Memory B cell (primary cell): ENCODE data around the gene NKAIN1.
"Not testable (repeated sequence)": the region's sequence is repeated elsewhere in the genome, so short reads cannot be mapped to it uniquely, and the experiment has no call there.

ENCODE experiments used
- ATAC-seq: fragments of 150-1000 bp; cut with Tn5 transposase; 2 replicates; pipeline ENCODE4 v1.10.0; 2021; ENCODE audit warnings: low read depth, mild to moderate bottlenecking, moderate library complexity
- DNase-seq, 2 donors: peaks; one replicate each; pipeline ENCODE4 v3.0.0; 2022; ENCODE audit warnings: low spot score in 2 of 2
- H3K27ac Mint-ChIP-seq: one replicate; pipeline ENCODE4 v1.8.0; 2022; ENCODE audit warnings: mild to moderate bottlenecking, moderate library complexity, mixed read lengths
- H3K27me3 Mint-ChIP-seq: one replicate; pipeline ENCODE4 v1.8.0; 2022; ENCODE audit warnings: mixed read lengths
- H3K36me3 Mint-ChIP-seq: one replicate; pipeline ENCODE4 v1.8.0; 2022; ENCODE audit warnings: mild to moderate bottlenecking, mixed read lengths
- H3K4me1 Mint-ChIP-seq: one replicate; pipeline ENCODE4 v1.8.0; 2022; ENCODE audit warnings: mixed read lengths
- H3K4me3 Mint-ChIP-seq: one replicate; pipeline ENCODE4 v1.8.0; 2022; ENCODE audit warnings: mild to moderate bottlenecking, moderate library complexity, mixed read lengths
- H3K9me3 Mint-ChIP-seq: one replicate; pipeline ENCODE4 v1.8.0; 2022; ENCODE audit warnings: mixed read lengths

The NKAIN1 gene

GRCh38 chr1:31144442-31144841 lies 95.2 kb downstream of the NKAIN1 start:
- H3K4me3 Mint-ChIP-seq, result no peak overlapping the region
- no peak for ATAC-seq
- H3K9me3 Mint-ChIP-seq, result no peaks in the 10 kb centered on the region
- H3K27me3 Mint-ChIP-seq, result peaks cover 2% of the 10 kb centered on the region
- no peak overlapping the region for H3K27ac Mint-ChIP-seq
- no peaks in the 10 kb centered on the region for H3K4me1 Mint-ChIP-seq
- no peaks in the 10 kb centered on the region for H3K36me3 Mint-ChIP-seq
- DNase-seq, result no peak

GRCh38 chr1:31143455-31143854 lies 96.2 kb downstream of the NKAIN1 start:
- Mint-ChIP-seq H3K4me1 (no peaks in the 10 kb centered on the region), H3K9me3 (no peaks in the 10 kb centered on the region), H3K27ac (no peak overlapping the region), H3K27me3 (peaks cover 2% of the 10 kb centered on the region), H3K4me3 (no peak overlapping the region), H3K36me3 (no peaks in the 10 kb centered on the region)
- ATAC-seq (no peak), DNase-seq (no peak)

- H3K27me3 Mint-ChIP-seq, result peaks cover 2% of the 10 kb centered on the region
- no peaks in the 10 kb centered on the region for H3K4me1 Mint-ChIP-seq
- no peak overlapping the region for H3K4me3 Mint-ChIP-seq
- no peak overlapping the region for H3K27ac Mint-ChIP-seq
- DNase-seq (no peak), ATAC-seq (no peak)
- no peaks in the 10 kb centered on the region for H3K9me3 Mint-ChIP-seq
- H3K36me3 Mint-ChIP-seq, result no peaks in the 10 kb centered on the region
Measured at GRCh38 chr1:31142406-31142805, 97.3 kb downstream of the NKAIN1 start.

- H3K9me3 Mint-ChIP-seq, result no peaks in the 10 kb centered on the region
- H3K27ac Mint-ChIP-seq, result no peak overlapping the region
- peaks cover 4% of the 10 kb centered on the region for H3K36me3 Mint-ChIP-seq
- H3K4me1 Mint-ChIP-seq, result no peaks in the 10 kb centered on the region
- ATAC-seq (no peak), DNase-seq (no peak)
- H3K4me3 Mint-ChIP-seq, result no peak overlapping the region
- H3K27me3 Mint-ChIP-seq, result peaks cover 4% of the 10 kb centered on the region
Measured at GRCh38 chr1:31140299-31140698, 99.4 kb downstream of the NKAIN1 start.

GRCh38 chr1:31138797-31139521 lies 100.7 kb downstream of the NKAIN1 start:
- H3K4me1 Mint-ChIP-seq, ATAC-seq, H3K36me3 Mint-ChIP-seq, DNase-seq, H3K4me3 Mint-ChIP-seq, H3K9me3 Mint-ChIP-seq, H3K27me3 Mint-ChIP-seq, H3K27ac Mint-ChIP-seq: not testable (repeated sequence)

- H3K4me1 Mint-ChIP-seq, H3K27me3 Mint-ChIP-seq, H3K9me3 Mint-ChIP-seq: not testable (repeated sequence)
Measured at GRCh38 chr1:31137873-31138272, 101.8 kb downstream of the NKAIN1 start.

GRCh38 chr1:31135973-31136600 lies 103.6 kb downstream of the NKAIN1 start:
- no peak for ATAC-seq
- Mint-ChIP-seq H3K36me3 (peaks cover 4% of the 10 kb centered on the region), H3K9me3 (no peaks in the 10 kb centered on the region), H3K27ac (no peak overlapping the region), H3K27me3 (peaks cover 6% of the 10 kb centered on the region), H3K4me1 (no peaks in the 10 kb centered on the region), H3K4me3 (no peak overlapping the region)
- DNase-seq, result no peak

More at GRCh38 chr1:31137873-31138272, 101.8 kb downstream of the NKAIN1 start:
- H3K27ac Mint-ChIP-seq, ATAC-seq, H3K4me3 Mint-ChIP-seq, H3K36me3 Mint-ChIP-seq, DNase-seq: not testable (repeated sequence)

GRCh38 chr1:31133368-31133767 lies 106.3 kb downstream of the NKAIN1 start:
- no peak overlapping the region for H3K27ac Mint-ChIP-seq
- H3K36me3 Mint-ChIP-seq, result peaks cover 4% of the 10 kb centered on the region
- no peaks in the 10 kb centered on the region for H3K9me3 Mint-ChIP-seq
- no peak overlapping the region for H3K4me3 Mint-ChIP-seq
- no peak for DNase-seq
- ATAC-seq, result no peak
- H3K4me1 Mint-ChIP-seq, result no peaks in the 10 kb centered on the region
- peaks cover 8% of the 10 kb centered on the region for H3K27me3 Mint-ChIP-seq
